ENCODE results near the gene CHST11.

CHST11 gene

GRCh38 chr12:104659058-104659457 is 202.3 kb downstream of the CHST11 start:
- TF ChIP-seq CTCF (IDR thresholded peaks at IDR 0.05; ENCODE audit: borderline replicate concordance, insufficient read depth, low read depth, low read length) = no peak

GRCh38 chr12:104662203-104662602 is 205.5 kb downstream of the CHST11 start:
- H3K4me3 ChIP-seq (ENCODE audit: low read depth, low read length) = no peak overlapping the region
- TF ChIP-seq CTCF (IDR thresholded peaks at IDR 0.05; ENCODE audit: borderline replicate concordance, insufficient read depth, low read depth, low read length) = no peak

More at GRCh38 chr12:104659058-104659457, 202.3 kb downstream of the CHST11 start:
- no peak overlapping the region for H3K4me3 ChIP-seq (ENCODE audit: low read depth, low read length)

GRCh38 chr12:104662908-104663307 is 206.2 kb downstream of the CHST11 start:
- H3K4me3 ChIP-seq (ENCODE audit: low read depth, low read length) = no peak overlapping the region
- TF ChIP-seq CTCF (IDR thresholded peaks at IDR 0.05; ENCODE audit: borderline replicate concordance, insufficient read depth, low read depth, low read length) = no peak

GRCh38 chr12:104664351-104664750 is 207.6 kb downstream of the CHST11 start:
- no peak overlapping the region for H3K4me3 ChIP-seq (ENCODE audit: low read depth, low read length)
- no peak for TF ChIP-seq CTCF (IDR thresholded peaks at IDR 0.05; ENCODE audit: borderline replicate concordance, insufficient read depth, low read depth, low read length)

- H3K4me3 ChIP-seq (ENCODE audit: low read depth, low read length) = no peak overlapping the region
Measured at GRCh38 chr12:104665296-104665695, 208.5 kb downstream of the CHST11 start.

GRCh38 chr12:104667139-104667538 is 210.4 kb downstream of the CHST11 start:
- H3K4me3 ChIP-seq (ENCODE audit: low read depth, low read length) = no peak overlapping the region
- TF ChIP-seq CTCF (IDR thresholded peaks at IDR 0.05; ENCODE audit: borderline replicate concordance, insufficient read depth, low read depth, low read length) = no peak

More at GRCh38 chr12:104665296-104665695, 208.5 kb downstream of the CHST11 start:
- no peak for TF ChIP-seq CTCF (IDR thresholded peaks at IDR 0.05; ENCODE audit: borderline replicate concordance, insufficient read depth, low read depth, low read length)

GRCh38 chr12:104668274-104668718 is 211.5 kb downstream of the CHST11 start:
- no peak for TF ChIP-seq CTCF (IDR thresholded peaks at IDR 0.05; ENCODE audit: borderline replicate concordance, insufficient read depth, low read depth, low read length)
- no peak overlapping the region for H3K4me3 ChIP-seq (ENCODE audit: low read depth, low read length)
